GM12878 (cell line): ENCODE results near the gene NFATC1. TPM values are rescaled to one million over a fixed set of nuclear protein-coding genes. Genes with fewer than 3 reads are reported as not detected.

Source experiments
- ATAC-seq: fragments of 200-7000 bp; cut with Tn5 transposase; 3 replicates; pipeline ENCODE4 v1.9.1; 2020; ENCODE audit warnings: mild to moderate bottlenecking, moderate library complexity
- BruUV-seq: library from RNA; stranded (reverse); fragments of 400-500 nt; replicated peaks from 2 replicates; lab custom pipeline; 2021; lab: Mats Ljungman, UMichigan
- CTCF ChIA-PET: fragments of 300-600 bp; sonication (Branson Sonifier 250); formaldehyde crosslinking; extraction: SDS; loops from one replicate; lab custom pipeline; 2021; ENCODE audit warnings: inconsistent platforms; lab: Yijun Ruan, JAX
- POLR2A ChIA-PET: fragments of 350-600 bp; formaldehyde crosslinking; extraction: SDS; loops from one replicate; lab custom pipeline; 2021; ENCODE audit warnings: inconsistent platforms; lab: Charles Lee
- RAD21 ChIA-PET: fragments of 300-600 bp; sonication (Branson Sonifier 250); formaldehyde crosslinking; loops from one replicate; lab custom pipeline; 2023; ENCODE audit warnings: antibody characterized with exemption; ENCODE audit not compliant: unreplicated experiment; lab: Charles Lee
- SMC1A ChIA-PET: fragments of 300-600 bp; sonication (Branson Sonifier 250); formaldehyde crosslinking; loops from one replicate; lab custom pipeline; 2023; ENCODE audit not compliant: unreplicated experiment, uncharacterized antibody; lab: Charles Lee
- DNase-seq: peaks from one replicate; pipeline ENCODE4 v3.0.0-alpha.2; 2011; ENCODE audit warnings: low read depth, low spot score
- FAIRE-seq: peaks from 3 replicates; lab custom pipeline; 2011; peaks lifted over from hg19 to GRCh38; lab: Jason Lieb, UNC
- H2AFZ ChIP-seq: 2 replicates; pipeline ENCODE4 v1.6.0; 2011; ENCODE audit warnings: low read depth, low read length, control low read depth; ENCODE audit not compliant: control insufficient read depth
- H3K27ac ChIP-seq: 2 replicates; pipeline ENCODE4 v1.5.1; 2011; ENCODE audit warnings: control low read depth; ENCODE audit not compliant: control insufficient read depth, insufficient read depth
- H3K27me3 ChIP-seq, 2 experiments: replicated peaks in 1 of 2; 2 replicates each; pipeline versions ENCODE4 v1.6.0 to v1.6.1; 2011; ENCODE audit warnings: low read length in 1 of 2; ENCODE audit not compliant: control insufficient read depth in 2 of 2, insufficient read depth in 2 of 2
- H3K36me3 ChIP-seq, 2 experiments: 2 replicates each; pipeline ENCODE4 v1.5.1; 2011; ENCODE audit warnings: low read length in 1 of 2; ENCODE audit not compliant: control insufficient read depth in 2 of 2, insufficient read depth in 2 of 2
- H3K4me1 ChIP-seq: 2 replicates; pipeline ENCODE4 v1.6.1; 2011; ENCODE audit warnings: mild to moderate bottlenecking, low read length, moderate library complexity, mixed read lengths; ENCODE audit not compliant: control insufficient read depth, insufficient read depth
- H3K4me2 ChIP-seq: 2 replicates; pipeline ENCODE4 v1.6.0; 2011; ENCODE audit warnings: control low read depth; ENCODE audit not compliant: control insufficient read depth, insufficient read depth
- H3K4me3 ChIP-seq: fragments of 200-600 bp; sonication (generic); 2 replicates; pipeline ENCODE4 v1.5.1; 2016
- H3K79me2 ChIP-seq: 2 replicates; pipeline ENCODE4 v1.6.0; 2011; ENCODE audit warnings: low read length; ENCODE audit not compliant: control insufficient read depth, insufficient read depth
- H3K9ac ChIP-seq: 2 replicates; pipeline ENCODE4 v1.8.0; 2011; ENCODE audit warnings: low read length, control low read depth, mixed read lengths; ENCODE audit not compliant: control insufficient read depth, insufficient read depth
- H3K9me3 ChIP-seq: replicated peaks from 3 replicates; pipeline ENCODE4 v1.5.1; 2011; ENCODE audit warnings: mild to moderate bottlenecking, low read length; ENCODE audit not compliant: control insufficient read depth, insufficient read depth
- H4K20me1 ChIP-seq: 2 replicates; pipeline ENCODE4 v1.6.0; 2011; ENCODE audit not compliant: control insufficient read depth, insufficient read depth
- BMI1 ChIP-seq: fragments of 450-650 bp; IDR thresholded peaks from 2 replicates; pipeline ENCODE4 v1.6.1; 2016; ENCODE audit warnings: mild to moderate bottlenecking, moderate library complexity, borderline replicate concordance
- CHD4 ChIP-seq: fragments of 200-600 bp; sonication (generic); IDR thresholded peaks from 2 replicates; pipeline ENCODE4 v1.6.1; 2016; ENCODE audit warnings: mild to moderate bottlenecking
- DPF2 ChIP-seq: fragments of 450-650 bp; IDR thresholded peaks from 2 replicates; pipeline ENCODE4 v1.6.1; 2017; ENCODE audit warnings: mild to moderate bottlenecking
- KDM1A ChIP-seq: fragments of 200-600 bp; sonication (generic); IDR thresholded peaks from 2 replicates; pipeline ENCODE4 v1.6.1; 2016; ENCODE audit warnings: borderline replicate concordance
- KLF5 ChIP-seq: fragments of 450-650 bp; IDR thresholded peaks from 2 replicates; pipeline ENCODE4 v1.6.1; 2014; ENCODE audit warnings: mild to moderate bottlenecking; ENCODE audit not compliant: partially characterized antibody
- MEF2B ChIP-seq: fragments of 450-650 bp; IDR thresholded peaks from 2 replicates; pipeline ENCODE4 v1.6.1; 2018; ENCODE audit warnings: mild to moderate bottlenecking, moderate library complexity; ENCODE audit not compliant: partially characterized antibody, poor library complexity, severe bottlenecking
- NFXL1 ChIP-seq: fragments of 450-650 bp; IDR thresholded peaks from 2 replicates; pipeline ENCODE4 v1.6.1; 2017; ENCODE audit warnings: antibody characterized with exemption, mild to moderate bottlenecking, borderline replicate concordance
- NR2C1 ChIP-seq: fragments of 450-650 bp; IDR thresholded peaks from 2 replicates; pipeline ENCODE4 v1.6.1; 2017; ENCODE audit warnings: antibody characterized with exemption, mild to moderate bottlenecking, moderate library complexity
- NR2F1 ChIP-seq: fragments of 450-650 bp; conservative IDR thresholded peaks from 2 replicates; pipeline ENCODE4 v1.6.1; 2017; ENCODE audit warnings: mild to moderate bottlenecking
- POLR2AphosphoS5 ChIP-seq: IDR thresholded peaks from 2 replicates; pipeline ENCODE4 v1.6.1; 2011; ENCODE audit warnings: mild to moderate bottlenecking, low read length, inconsistent platforms
- SMC3 ChIP-seq: IDR thresholded peaks from 2 replicates; pipeline ENCODE4 v1.6.1; 2011; ENCODE audit warnings: low read length, improper control_type of control experiment, borderline replicate concordance
- ZBED1 ChIP-seq: IDR thresholded peaks from 2 replicates; pipeline ENCODE4 v1.6.1; 2016; ENCODE audit warnings: borderline replicate concordance
- WGBS: methylation state at CpG from one replicate; pipeline ENCODE4 v1.1.6; 2016; ENCODE audit warnings: low lambda C conversion rate; ENCODE audit not compliant: insufficient replicate concordance, insufficient coverage; ENCODE audit errors: missing lambda C conversion rate; 5-methylcytosine and 5-hydroxymethylcytosine counted together
- in situ Hi-C: fragments of 300-500 bp; cut with MboI; formaldehyde crosslinking; loops from 9 replicates; pipeline ENCODE4 v1.14.3; 2018; ENCODE audit warnings: mixed read lengths
- intact Hi-C: fragments of 100-400 bp; cut with micrococcal nuclease; formaldehyde crosslinking; loops from one replicate; pipeline ENCODE4 v1.14.2; 2022; ENCODE audit not compliant: unreplicated experiment
- polyA plus RNA-seq, 11 experiments: library from polyadenylated mRNA; depleted of rRNA in 4 of 11; unstranded in 6 of 11; stranded (reverse) in 5 of 11; fragments of >200 nt; fragmentation: Nextera tagmentation in 4 of 11; fragmentation: Illumina TruSeq in 1 of 11; extraction: Ambion mirVana in 4 of 11; extraction: Trizol in 1 of 11; gene quantifications; 1 replicate in 1 of 11; 2 replicates in 10 of 11; pipeline versions ENCODE4 v1.2.1 to v1.2.3, GENCODE V29; 2011 to 2016; ENCODE audit warnings: inconsistent platforms in 2 of 11, missing spikeins in 2 of 11, low read depth in 1 of 11
- total RNA-seq, 4 experiments: library from RNA; depleted of rRNA in 3 of 4; stranded (reverse); fragments of >200 nt in 3 of 4; fragmentation: Illumina TruSeq in 1 of 4; extraction: Trizol in 1 of 4; gene quantifications; 2 replicates each; pipeline versions ENCODE4 v1.2.1 to v1.2.3, GENCODE V29; 2013 to 2021
- TF ChIP-seq, protein P1 (sequence below): IDR thresholded peaks from 2 replicates; pipeline ENCODE4 v1.6.1; 2011; ENCODE audit warnings: borderline replicate concordance, low read depth, mild to moderate bottlenecking, moderate library complexity, mixed read lengths, low read length; ENCODE audit not compliant: insufficient read depth; ENCODE audit errors: extremely low read length
- TF ChIP-seq, protein P2 (sequence below): IDR thresholded peaks from 2 replicates; pipeline ENCODE4 v1.6.1; 2012; ENCODE audit warnings: mild to moderate bottlenecking, low read depth, low read length
- TF ChIP-seq, protein P3 (sequence below): fragments of 450-650 bp; IDR thresholded peaks from 2 replicates; pipeline ENCODE4 v1.6.1; 2017; ENCODE audit warnings: mild to moderate bottlenecking, moderate library complexity

The NFATC1 gene
- total and polyA plus RNA-seq, 10 of the 15 experiments (the other 5 are each of a cell fraction or from before 2014, with no cell fraction given), result 0.84 to 20.8 (median 5.1) TPM

DNA sequence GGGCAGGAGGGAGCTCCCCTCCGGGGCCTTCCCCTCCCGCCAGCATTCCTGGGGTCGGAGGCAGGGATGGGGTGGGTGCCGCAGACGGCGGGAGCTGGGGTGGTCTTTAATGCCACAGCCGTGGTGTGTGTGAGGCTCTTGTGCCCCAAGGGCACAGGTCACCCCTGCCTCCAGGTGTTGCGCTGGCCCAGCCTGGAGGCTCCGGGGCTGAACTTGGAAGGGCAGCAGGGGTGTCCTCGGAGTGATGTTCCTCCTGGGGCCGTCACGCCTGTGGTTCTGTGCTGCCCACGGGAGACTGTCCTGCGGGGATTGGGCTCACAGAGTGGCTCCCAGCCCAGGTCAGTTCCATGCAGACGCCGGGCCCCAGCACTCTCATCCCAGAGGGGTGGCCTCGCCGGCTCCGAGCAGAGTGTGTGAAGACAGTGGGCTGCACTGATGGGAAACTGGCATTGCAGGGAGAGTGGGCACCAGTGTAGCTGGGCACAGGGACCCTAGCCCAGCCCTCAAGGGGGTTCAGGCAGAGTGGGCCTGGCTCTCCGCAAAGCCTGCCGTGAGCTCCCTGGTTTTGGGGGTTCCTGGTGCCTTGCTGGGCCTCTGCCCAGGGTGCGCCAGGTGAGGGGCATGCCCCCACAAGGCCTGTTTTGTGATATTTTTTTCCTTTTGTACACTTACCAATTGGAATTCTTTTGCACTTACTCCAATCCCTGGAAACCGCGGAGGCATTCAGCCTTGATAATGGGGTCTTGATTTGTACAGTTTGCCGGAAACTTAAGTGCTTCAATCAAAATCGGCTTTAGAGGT, 56.7 kb downstream of the NFATC1 start:
- WGBS, result 96% methylated on average over 23 of the region's 26 CpGs
- ChIA-PET POLR2A (no interaction called here), RAD21 (no interaction called here), CTCF (interaction anchor here (0.6 kb wide), 1 partner anchor 253 kb away, joined by 3 read pairs; no protein-coding TSS in a partner anchor), SMC1A (no interaction called here)
- H3K4me2 ChIP-seq, result no peak overlapping the region
- no peak overlapping the region for H2AFZ ChIP-seq
- no peak for FAIRE-seq
- H4K20me1 ChIP-seq, result no peaks in the 10 kb centered on the region
- no peak for DNase-seq
- no peaks in the 10 kb centered on the region for H3K4me1 ChIP-seq
- in situ Hi-C loops, result no loop called here
- no peaks in the 10 kb centered on the region for H3K79me2 ChIP-seq
- H3K4me3 ChIP-seq, result no peak overlapping the region
- H3K9me3 ChIP-seq, result no peaks in the 10 kb centered on the region
- intact Hi-C loops, result no loop called here
- no peaks in the 10 kb centered on the region for H3K27me3 ChIP-seq
- no TSS peak for BruUV-seq
- no peak for ATAC-seq
- H3K27ac ChIP-seq, result no peak overlapping the region
- no peak overlapping the region for H3K9ac ChIP-seq
- H3K36me3 ChIP-seq, result peaks cover 0 to 8% of the 10 kb centered on the region in 2 experiments; a peak in 3 of 4 replicates
- TF ChIP-seq KDM1A, result no peak
- TF ChIP-seq BMI1, result no peak
- TF ChIP-seq MEF2B, result no peak
- TF ChIP-seq, protein P1, sequence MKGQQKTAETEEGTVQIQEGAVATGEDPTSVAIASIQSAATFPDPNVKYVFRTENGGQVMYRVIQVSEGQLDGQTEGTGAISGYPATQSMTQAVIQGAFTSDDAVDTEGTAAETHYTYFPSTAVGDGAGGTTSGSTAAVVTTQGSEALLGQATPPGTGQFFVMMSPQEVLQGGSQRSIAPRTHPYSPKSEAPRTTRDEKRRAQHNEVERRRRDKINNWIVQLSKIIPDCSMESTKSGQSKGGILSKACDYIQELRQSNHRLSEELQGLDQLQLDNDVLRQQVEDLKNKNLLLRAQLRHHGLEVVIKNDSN, result no peak
- no peak for TF ChIP-seq ZBED1
- TF ChIP-seq, protein P2, sequence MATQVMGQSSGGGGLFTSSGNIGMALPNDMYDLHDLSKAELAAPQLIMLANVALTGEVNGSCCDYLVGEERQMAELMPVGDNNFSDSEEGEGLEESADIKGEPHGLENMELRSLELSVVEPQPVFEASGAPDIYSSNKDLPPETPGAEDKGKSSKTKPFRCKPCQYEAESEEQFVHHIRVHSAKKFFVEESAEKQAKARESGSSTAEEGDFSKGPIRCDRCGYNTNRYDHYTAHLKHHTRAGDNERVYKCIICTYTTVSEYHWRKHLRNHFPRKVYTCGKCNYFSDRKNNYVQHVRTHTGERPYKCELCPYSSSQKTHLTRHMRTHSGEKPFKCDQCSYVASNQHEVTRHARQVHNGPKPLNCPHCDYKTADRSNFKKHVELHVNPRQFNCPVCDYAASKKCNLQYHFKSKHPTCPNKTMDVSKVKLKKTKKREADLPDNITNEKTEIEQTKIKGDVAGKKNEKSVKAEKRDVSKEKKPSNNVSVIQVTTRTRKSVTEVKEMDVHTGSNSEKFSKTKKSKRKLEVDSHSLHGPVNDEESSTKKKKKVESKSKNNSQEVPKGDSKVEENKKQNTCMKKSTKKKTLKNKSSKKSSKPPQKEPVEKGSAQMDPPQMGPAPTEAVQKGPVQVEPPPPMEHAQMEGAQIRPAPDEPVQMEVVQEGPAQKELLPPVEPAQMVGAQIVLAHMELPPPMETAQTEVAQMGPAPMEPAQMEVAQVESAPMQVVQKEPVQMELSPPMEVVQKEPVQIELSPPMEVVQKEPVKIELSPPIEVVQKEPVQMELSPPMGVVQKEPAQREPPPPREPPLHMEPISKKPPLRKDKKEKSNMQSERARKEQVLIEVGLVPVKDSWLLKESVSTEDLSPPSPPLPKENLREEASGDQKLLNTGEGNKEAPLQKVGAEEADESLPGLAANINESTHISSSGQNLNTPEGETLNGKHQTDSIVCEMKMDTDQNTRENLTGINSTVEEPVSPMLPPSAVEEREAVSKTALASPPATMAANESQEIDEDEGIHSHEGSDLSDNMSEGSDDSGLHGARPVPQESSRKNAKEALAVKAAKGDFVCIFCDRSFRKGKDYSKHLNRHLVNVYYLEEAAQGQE, result no peak
- TF ChIP-seq CHD4, result no peak
- TF ChIP-seq POLR2AphosphoS5, result no peak
- no peak for TF ChIP-seq NR2F1
- TF ChIP-seq DPF2, result no peak
- no peak for TF ChIP-seq SMC3
- no peak for TF ChIP-seq NFXL1
- TF ChIP-seq NR2C1, result no peak
- TF ChIP-seq, protein P3, sequence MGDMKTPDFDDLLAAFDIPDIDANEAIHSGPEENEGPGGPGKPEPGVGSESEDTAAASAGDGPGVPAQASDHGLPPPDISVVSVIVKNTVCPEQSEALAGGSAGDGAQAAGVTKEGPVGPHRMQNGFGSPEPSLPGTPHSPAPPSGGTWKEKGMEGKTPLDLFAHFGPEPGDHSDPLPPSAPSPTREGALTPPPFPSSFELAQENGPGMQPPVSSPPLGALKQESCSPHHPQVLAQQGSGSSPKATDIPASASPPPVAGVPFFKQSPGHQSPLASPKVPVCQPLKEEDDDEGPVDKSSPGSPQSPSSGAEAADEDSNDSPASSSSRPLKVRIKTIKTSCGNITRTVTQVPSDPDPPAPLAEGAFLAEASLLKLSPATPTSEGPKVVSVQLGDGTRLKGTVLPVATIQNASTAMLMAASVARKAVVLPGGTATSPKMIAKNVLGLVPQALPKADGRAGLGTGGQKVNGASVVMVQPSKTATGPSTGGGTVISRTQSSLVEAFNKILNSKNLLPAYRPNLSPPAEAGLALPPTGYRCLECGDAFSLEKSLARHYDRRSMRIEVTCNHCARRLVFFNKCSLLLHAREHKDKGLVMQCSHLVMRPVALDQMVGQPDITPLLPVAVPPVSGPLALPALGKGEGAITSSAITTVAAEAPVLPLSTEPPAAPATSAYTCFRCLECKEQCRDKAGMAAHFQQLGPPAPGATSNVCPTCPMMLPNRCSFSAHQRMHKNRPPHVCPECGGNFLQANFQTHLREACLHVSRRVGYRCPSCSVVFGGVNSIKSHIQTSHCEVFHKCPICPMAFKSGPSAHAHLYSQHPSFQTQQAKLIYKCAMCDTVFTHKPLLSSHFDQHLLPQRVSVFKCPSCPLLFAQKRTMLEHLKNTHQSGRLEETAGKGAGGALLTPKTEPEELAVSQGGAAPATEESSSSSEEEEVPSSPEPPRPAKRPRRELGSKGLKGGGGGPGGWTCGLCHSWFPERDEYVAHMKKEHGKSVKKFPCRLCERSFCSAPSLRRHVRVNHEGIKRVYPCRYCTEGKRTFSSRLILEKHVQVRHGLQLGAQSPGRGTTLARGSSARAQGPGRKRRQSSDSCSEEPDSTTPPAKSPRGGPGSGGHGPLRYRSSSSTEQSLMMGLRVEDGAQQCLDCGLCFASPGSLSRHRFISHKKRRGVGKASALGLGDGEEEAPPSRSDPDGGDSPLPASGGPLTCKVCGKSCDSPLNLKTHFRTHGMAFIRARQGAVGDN, result no peak
- no peak for TF ChIP-seq KLF5
